Measurements from ENCODE around the gene MRPL33. TPM values are rescaled to one million over a fixed set of nuclear protein-coding genes. Genes with fewer than 3 reads are reported as not detected.

The MRPL33 gene
- total RNA-seq, 1 experiment from 2014 or later, result 66.8 TPM

GRCh38 chr2:27809761-27810241, 38.3 kb downstream of the MRPL33 start:
- Histone ChIP-seq H2BK12ac (ENCODE audit: insufficient read length, low read depth, low read length) (no peak overlapping the region), H4K5ac (ENCODE audit: insufficient read length, low read depth, low read length) (no peak overlapping the region), H3K23me2 (ENCODE audit: insufficient read length, low read depth, low read length, poor library complexity, severe bottlenecking) (no peaks in the 10 kb centered on the region), H2AK5ac (ENCODE audit: insufficient read length, low read length) (no peak overlapping the region), H4K20me1 (ENCODE audit: control insufficient read depth, insufficient read depth, insufficient read length) (no peaks in the 10 kb centered on the region), H3K18ac (ENCODE audit: insufficient read length, low read depth, low read length) (no peak overlapping the region), H3K4me2 (ENCODE audit: insufficient read depth, insufficient read length, low read length) (no peak overlapping the region), H3K27ac (ENCODE audit: insufficient read length, low read depth, low read length) (no peak overlapping the region), H2BK120ac (ENCODE audit: low read depth, low read length, poor library complexity, severe bottlenecking) (no peak overlapping the region), H2AFZ (ENCODE audit: low read length) (no peak overlapping the region), H3K4me1 (ENCODE audit: insufficient read depth, low read length) (no peaks in the 10 kb centered on the region), H2BK15ac (ENCODE audit: low read depth, low read length) (no peak overlapping the region), H2BK20ac (ENCODE audit: low read depth, low read length, poor library complexity, severe bottlenecking) (no peak overlapping the region), H3T11ph (ENCODE audit: low read length) (no peak overlapping the region), H4K91ac (ENCODE audit: insufficient read length, low read depth, low read length) (no peak overlapping the region), H3K79me1 (ENCODE audit: insufficient read depth, low read depth, low read length, poor library complexity, severe bottlenecking) (no peaks in the 10 kb centered on the region), H3K14ac (ENCODE audit: insufficient read depth, low read length) (no peak overlapping the region), H3K4ac (ENCODE audit: low read depth, low read length) (no peak overlapping the region), H3K56ac (ENCODE audit: insufficient read length, low read depth, low read length) (no peak overlapping the region), H4K8ac (replicated peaks; ENCODE audit: insufficient read length, low read depth, low read length) (no peak overlapping the region), H3K9ac (ENCODE audit: extremely low read depth, insufficient read length, low read length) (no peak overlapping the region), H3K27me3 (ENCODE audit: insufficient read depth, low read length) (no peaks in the 10 kb centered on the region; the same call in 1 of the 2 replicates), H3K9me3 (ENCODE audit: control insufficient read depth, low read depth, low read length) (no peaks in the 10 kb centered on the region), H2BK5ac (ENCODE audit: insufficient read length, low read length) (no peak overlapping the region), H3K23ac (ENCODE audit: insufficient read length, low read depth, low read length) (no peak overlapping the region), H3K79me2 (ENCODE audit: insufficient read depth, low read length) (no peaks in the 10 kb centered on the region)
- Mint-ChIP-seq H3K9me3 (no peaks in the 10 kb centered on the region), H3K27ac (no peak overlapping the region), H3K4me1 (no peaks in the 10 kb centered on the region), H3K4me3 (no peak overlapping the region), H3K27me3 (ENCODE audit: low read depth) (peaks cover 2% of the 10 kb centered on the region), H3K36me3 (ENCODE audit: insufficient read depth in 1 of 3, low read depth in 3 of 3) (no peaks in the 10 kb centered on the region)
- TF ChIP-seq, protein P1, sequence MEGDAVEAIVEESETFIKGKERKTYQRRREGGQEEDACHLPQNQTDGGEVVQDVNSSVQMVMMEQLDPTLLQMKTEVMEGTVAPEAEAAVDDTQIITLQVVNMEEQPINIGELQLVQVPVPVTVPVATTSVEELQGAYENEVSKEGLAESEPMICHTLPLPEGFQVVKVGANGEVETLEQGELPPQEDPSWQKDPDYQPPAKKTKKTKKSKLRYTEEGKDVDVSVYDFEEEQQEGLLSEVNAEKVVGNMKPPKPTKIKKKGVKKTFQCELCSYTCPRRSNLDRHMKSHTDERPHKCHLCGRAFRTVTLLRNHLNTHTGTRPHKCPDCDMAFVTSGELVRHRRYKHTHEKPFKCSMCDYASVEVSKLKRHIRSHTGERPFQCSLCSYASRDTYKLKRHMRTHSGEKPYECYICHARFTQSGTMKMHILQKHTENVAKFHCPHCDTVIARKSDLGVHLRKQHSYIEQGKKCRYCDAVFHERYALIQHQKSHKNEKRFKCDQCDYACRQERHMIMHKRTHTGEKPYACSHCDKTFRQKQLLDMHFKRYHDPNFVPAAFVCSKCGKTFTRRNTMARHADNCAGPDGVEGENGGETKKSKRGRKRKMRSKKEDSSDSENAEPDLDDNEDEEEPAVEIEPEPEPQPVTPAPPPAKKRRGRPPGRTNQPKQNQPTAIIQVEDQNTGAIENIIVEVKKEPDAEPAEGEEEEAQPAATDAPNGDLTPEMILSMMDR (conservative IDR thresholded peaks at IDR 0.05), result no peak
- no CpG with 5 or more reads among the region's 3 CpGs for WGBS (ENCODE audit: extremely low coverage, insufficient read length, low lambda C conversion rate)
- DNase-seq, result no peak

Measured in H9 (cell line).